Sigmoid colon (tissue), 7 donors: ENCODE data around the gene HID1. TPM values are rescaled to one million over a fixed set of nuclear protein-coding genes. Genes with fewer than 3 reads are reported as not detected.

ENCODE experiments used
- DNase-seq: peaks from one replicate; pipeline ENCODE4 v3.0.0-alpha.2; 2019
- H3K27ac ChIP-seq, 4 donors: fragments of 200-600 bp; sonication (generic); one replicate each; pipeline ENCODE4 v1.5.1; 2016 to 2019; ENCODE audit warnings: mild to moderate bottlenecking in 1 of 4
- H3K27me3 ChIP-seq, 3 donors: fragments of 200-600 bp; sonication (generic); one replicate each; pipeline ENCODE4 v1.5.1; 2019; ENCODE audit warnings: mild to moderate bottlenecking in 1 of 3
- H3K36me3 ChIP-seq, 4 donors: fragments of 200-600 bp; sonication (generic); one replicate each; pipeline ENCODE4 v1.5.1; 2016 to 2019
- H3K4me1 ChIP-seq, 4 donors: fragments of 200-600 bp; sonication (generic); one replicate each; pipeline ENCODE4 v1.5.1; 2017 to 2019
- H3K4me3 ChIP-seq, 4 donors: fragments of 200-600 bp; sonication (generic); one replicate each; pipeline ENCODE4 v1.5.1; 2017 to 2019; ENCODE audit warnings: mild to moderate bottlenecking in 2 of 4, moderate library complexity in 1 of 4
- H3K9me3 ChIP-seq, 4 donors: fragments of 200-600 bp in 3 of 4; sonication (generic) in 3 of 4; one replicate each; pipeline versions ENCODE4 v1.5.1 to v1.6.1; 2013 to 2019
- EP300 ChIP-seq, 4 donors: sonication (generic); formaldehyde crosslinking; IDR thresholded peaks; one replicate each; pipeline ENCODE4 v1.6.1; 2017; ENCODE audit warnings: antibody characterized with exemption in 4 of 4
- POLR2A ChIP-seq, 2 donors: fragments of 450-650 bp; IDR thresholded peaks; one replicate each; pipeline ENCODE4 v1.6.1; 2016; ENCODE audit warnings: antibody characterized with exemption in 2 of 2, mild to moderate bottlenecking in 2 of 2, moderate library complexity in 2 of 2
- POLR2AphosphoS5 ChIP-seq, 4 donors: sonication (generic); formaldehyde crosslinking; IDR thresholded peaks; one replicate each; pipeline ENCODE4 v1.6.1; 2017; ENCODE audit warnings: antibody characterized with exemption in 4 of 4
- WGBS, 2 donors: extraction: QIAGEN DNeasy Blood & Tissue Kit; methylation state at CpG; one replicate each; pipeline ENCODE4 v1.1.7; 2013; 5-methylcytosine and 5-hydroxymethylcytosine counted together
- intact Hi-C: fragments of 100-400 bp; cut with DNase I; formaldehyde crosslinking; loops from one replicate; pipeline ENCODE4 v1.15.1; 2023
- polyA plus RNA-seq, 3 donors: library from polyadenylated mRNA; stranded (reverse); fragments of 200-250 nt; gene quantifications; one replicate each; pipeline ENCODE4 v1.2.3, GENCODE V29; 2013
- total RNA-seq, 4 donors: library from RNA; depleted of rRNA; stranded (reverse); fragments of >200 nt; gene quantifications; one replicate each; pipeline ENCODE4 v1.1.0, GENCODE V29; 2016
- TF ChIP-seq, protein P1 (sequence below), 4 experiments: fragments of 450-650 bp in 3 of 4; fragments of 200-600 bp in 1 of 4; IDR thresholded peaks; one replicate each; pipeline ENCODE4 v1.5.1; 2016 to 2019; ENCODE audit warnings: antibody characterized with exemption in 4 of 4, mild to moderate bottlenecking in 3 of 4, moderate library complexity in 2 of 4
- donor health status: healthy with polysubstance abuse.
- donor health status: Bipolar disorder and iron deficiency.
- donor health status: healthy.

HID1 gene
- total and polyA plus RNA-seq, 7 donors, result 7.1 to 34.8 (median 21.6) TPM

DNA sequence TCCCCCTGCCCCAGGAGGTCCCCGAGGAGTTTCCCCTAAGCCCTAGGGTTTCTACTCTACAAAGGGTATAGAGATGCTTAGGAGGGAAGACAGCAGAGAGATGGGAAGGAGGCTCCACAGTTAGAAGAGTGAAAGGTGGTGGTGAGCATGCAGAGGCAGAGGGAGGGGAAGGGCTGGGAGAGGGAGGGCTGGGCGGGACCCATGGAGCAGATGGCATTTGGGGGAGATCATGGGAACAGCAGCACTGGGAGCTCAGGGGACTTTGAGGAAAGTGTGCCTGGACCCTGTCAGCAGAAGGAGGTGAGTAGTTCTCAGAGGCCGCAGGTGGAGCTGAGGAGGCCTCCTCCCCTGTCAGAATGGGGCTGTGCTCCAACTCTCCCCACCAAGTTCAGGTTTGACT, 37.5 kb downstream of the HID1 start:
- no peaks in the 10 kb centered on the region for H3K36me3 ChIP-seq
- H3K4me3 ChIP-seq, result no peak overlapping the region
- intact Hi-C loops, result no loop called here
- H3K27ac ChIP-seq, result no peak overlapping the region
- peaks cover 24 to 81% (median 44%) of the 10 kb centered on the region in 3 donors for H3K27me3 ChIP-seq
- WGBS, 2 donors, result 58 to 71% methylated on average over 3 of the region's 3 CpGs
- H3K4me1 ChIP-seq, result peaks cover 0 to 13% (median 8%) of the 10 kb centered on the region in 4 donors
- TF ChIP-seq, protein P1, sequence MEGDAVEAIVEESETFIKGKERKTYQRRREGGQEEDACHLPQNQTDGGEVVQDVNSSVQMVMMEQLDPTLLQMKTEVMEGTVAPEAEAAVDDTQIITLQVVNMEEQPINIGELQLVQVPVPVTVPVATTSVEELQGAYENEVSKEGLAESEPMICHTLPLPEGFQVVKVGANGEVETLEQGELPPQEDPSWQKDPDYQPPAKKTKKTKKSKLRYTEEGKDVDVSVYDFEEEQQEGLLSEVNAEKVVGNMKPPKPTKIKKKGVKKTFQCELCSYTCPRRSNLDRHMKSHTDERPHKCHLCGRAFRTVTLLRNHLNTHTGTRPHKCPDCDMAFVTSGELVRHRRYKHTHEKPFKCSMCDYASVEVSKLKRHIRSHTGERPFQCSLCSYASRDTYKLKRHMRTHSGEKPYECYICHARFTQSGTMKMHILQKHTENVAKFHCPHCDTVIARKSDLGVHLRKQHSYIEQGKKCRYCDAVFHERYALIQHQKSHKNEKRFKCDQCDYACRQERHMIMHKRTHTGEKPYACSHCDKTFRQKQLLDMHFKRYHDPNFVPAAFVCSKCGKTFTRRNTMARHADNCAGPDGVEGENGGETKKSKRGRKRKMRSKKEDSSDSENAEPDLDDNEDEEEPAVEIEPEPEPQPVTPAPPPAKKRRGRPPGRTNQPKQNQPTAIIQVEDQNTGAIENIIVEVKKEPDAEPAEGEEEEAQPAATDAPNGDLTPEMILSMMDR (IDR thresholded peaks at IDR 0.05), result no peak
- no peak for TF ChIP-seq POLR2A (IDR thresholded peaks at IDR 0.05)
- TF ChIP-seq EP300 (IDR thresholded peaks at IDR 0.05), result no peak
- no peak for TF ChIP-seq POLR2AphosphoS5 (IDR thresholded peaks at IDR 0.05)
- no peaks in the 10 kb centered on the region for H3K9me3 ChIP-seq
- no peak for DNase-seq

DNA sequence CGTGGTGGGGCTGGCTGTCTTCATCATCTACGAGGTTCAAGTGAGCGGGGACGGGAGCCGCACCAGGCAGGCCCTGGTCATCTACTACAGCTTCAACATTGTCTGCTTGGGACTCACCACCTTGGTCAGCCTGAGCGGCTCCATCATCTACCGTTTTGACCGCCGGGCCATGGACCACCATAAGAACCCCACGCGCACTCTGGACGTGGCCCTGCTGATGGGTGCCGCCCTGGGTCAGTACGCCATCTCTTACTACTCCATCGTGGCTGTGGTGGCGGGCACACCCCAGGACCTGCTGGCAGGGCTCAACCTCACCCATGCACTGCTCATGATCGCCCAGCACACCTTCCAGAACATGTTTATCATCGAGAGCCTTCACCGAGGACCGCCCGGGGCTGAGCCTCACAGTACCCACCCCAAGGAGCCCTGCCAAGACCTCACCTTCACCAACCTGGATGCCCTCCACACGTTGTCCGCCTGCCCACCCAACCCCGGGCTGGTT, 42.0 kb downstream of the HID1 start:
- H3K27me3 ChIP-seq, result peaks cover 10 to 88% (median 30%) of the 10 kb centered on the region in 3 donors
- no peak for DNase-seq
- H3K4me3 ChIP-seq, result no peak overlapping the region
- no peaks in the 10 kb centered on the region for H3K9me3 ChIP-seq
- H3K4me1 ChIP-seq, result peaks cover 0 to 3% (median 2%) of the 10 kb centered on the region in 4 donors
- H3K27ac ChIP-seq, result no peak overlapping the region
- 88 to 93% methylated on average over 24 of the region's 24 CpGs for WGBS, 2 donors
- H3K36me3 ChIP-seq, result no peaks in the 10 kb centered on the region
- intact Hi-C loops, result no loop called here
- TF ChIP-seq POLR2AphosphoS5 (IDR thresholded peaks at IDR 0.05), result no peak
- TF ChIP-seq, protein P1 (IDR thresholded peaks at IDR 0.05), result no peak
- no peak for TF ChIP-seq POLR2A (IDR thresholded peaks at IDR 0.05)
- TF ChIP-seq EP300 (IDR thresholded peaks at IDR 0.05), result no peak

GRCh38 chr17:74928786-74929185, 43.8 kb downstream of the HID1 start:
- 70 to 78% methylated on average over 6 of the region's 6 CpGs for WGBS, 2 donors
- Histone ChIP-seq H3K9me3 (no peaks in the 10 kb centered on the region), H3K4me1 (peaks cover 0 to 11% (median 9%) of the 10 kb centered on the region in 4 donors), H3K4me3 (no peak overlapping the region), H3K36me3 (no peaks in the 10 kb centered on the region), H3K27ac (no peak overlapping the region), H3K27me3 (peaks cover 15 to 89% (median 36%) of the 10 kb centered on the region in 3 donors)
- DNase-seq, result no peak
- intact Hi-C loops, result no loop called here
- TF ChIP-seq, protein P1 (IDR thresholded peaks at IDR 0.05), result no peak
- no peak for TF ChIP-seq POLR2AphosphoS5 (IDR thresholded peaks at IDR 0.05)
- TF ChIP-seq EP300 (IDR thresholded peaks at IDR 0.05), result no peak
- TF ChIP-seq POLR2A (IDR thresholded peaks at IDR 0.05), result no peak

GRCh38 chr17:74925242-74925641, 47.3 kb downstream of the HID1 start:
- Histone ChIP-seq H3K27me3 (peaks cover 36 to 90% (median 60%) of the 10 kb centered on the region in 3 donors), H3K4me3 (no peak overlapping the region), H3K36me3 (no peaks in the 10 kb centered on the region), H3K9me3 (no peaks in the 10 kb centered on the region), H3K4me1 (peaks cover 0 to 26% (median 22%) of the 10 kb centered on the region in 4 donors), H3K27ac (no peak overlapping the region)
- intact Hi-C loops, result no loop called here
- TF ChIP-seq, protein P1 (IDR thresholded peaks at IDR 0.05), result no peak
- 70 to 73% methylated on average over 3 of the region's 3 CpGs for WGBS, 2 donors
- DNase-seq, result no peak
